A549 treated with ZK216348 at 1 μM for 4 hours (cell line): Measurements from ENCODE around the gene HCST. TPM values are rescaled to one million over a fixed set of nuclear protein-coding genes. Genes with fewer than 3 reads are reported as not detected.

Source experiments
- total RNA-seq: library from RNA; stranded (reverse); fragments of 200-300 nt; extraction: Qiagen RNA extraction; gene quantifications from 5 replicates; pipeline ENCODE4 v1.2.3, GENCODE V29; 2022; ENCODE audit warnings: low read depth

Gene HCST
- total RNA-seq, result 0.55 to 0.89 TPM (median 0.63 TPM) in 3 of 5 replicates, not detected in the others

GRCh38 chr19:35901854-35902661 lies at the start of gene HCST:
Gene HCST, plus strand, starts transcription at chr19:35902529. Its CDS starts 65 bp downstream, at chr19:35902594.

GRCh38 chr19:35856546-35857149 lies 45.7 kb upstream of the HCST start, which contains the start of gene KIRREL2:
Gene KIRREL2, plus strand, starts transcription at chr19:35856911. Its CDS starts 209 bp downstream, at chr19:35857120.

GRCh38 chr19:35868172-35868822 lies 34.0 kb upstream of the HCST start, which contains the start of gene APLP1:
Gene APLP1, plus strand, starts transcription at chr19:35868574. Its CDS starts 63 bp downstream, at chr19:35868637.

GRCh38 chr19:35908010-35908441 lies 5.7 kb downstream of the HCST start, which contains the start of gene TYROBP:
Gene TYROBP, minus strand, starts transcription at chr19:35908295. Its CDS starts 67 bp downstream, at chr19:35908228.

GRCh38 chr19:35935911-35936737 lies 33.8 kb downstream of the HCST start, which contains the start of gene LRFN3:
Gene LRFN3, plus strand, starts transcription at chr19:35936374. Its CDS starts 3,052 bp downstream, at chr19:35939426.

Other genes with a start within 250 kb of the HCST start
- gene UPK1A, start 236.0 kb upstream of the HCST start, total RNA-seq, result 0.46 to 1.2 TPM (median 0.71 TPM) in 5 replicates
- not detected in 5 replicates for gene ZBTB32, start 198.0 kb upstream of the HCST start, total RNA-seq
- gene KMT2B, start 184.5 kb upstream of the HCST start, total RNA-seq, result 37.3 to 66.3 TPM (median 62.5 TPM) in 5 replicates
- gene IGFLR1, start 160.1 kb upstream of the HCST start, total RNA-seq, result 11.8 to 15.8 TPM (median 12.5 TPM) in 5 replicates
- gene U2AF1L4, start 157.1 kb upstream of the HCST start, total RNA-seq, result 23.9 to 34.9 TPM (median 27.6 TPM) in 5 replicates
- gene PSENEN, start 156.9 kb upstream of the HCST start, total RNA-seq, result 243 to 320 TPM (median 282 TPM) in 5 replicates
- gene LIN37, start 154.0 kb upstream of the HCST start, total RNA-seq, result 21.9 to 27.2 TPM (median 23.2 TPM) in 5 replicates
- gene HSPB6, start 145.5 kb upstream of the HCST start, total RNA-seq, result 0.15 to 0.33 TPM (median 0.25 TPM) in 5 replicates
- 25.9 to 31.4 TPM (median 30.7 TPM) in 5 replicates for gene PROSER3, start 144.4 kb upstream of the HCST start, total RNA-seq
- 3.3 to 8.9 TPM (median 8.1 TPM) in 5 replicates for gene ARHGAP33, start 127.0 kb upstream of the HCST start, total RNA-seq
- gene PRODH2, start 89.7 kb upstream of the HCST start, total RNA-seq, result 0.13 to 0.52 TPM (median 0.38 TPM) in 5 replicates
- gene NPHS1, start 50.0 kb upstream of the HCST start, total RNA-seq, result 0.24 to 0.84 TPM (median 0.44 TPM) in 5 replicates
- gene KIRREL2, start 45.6 kb upstream of the HCST start, total RNA-seq, result 0.24 to 0.70 TPM (median 0.52 TPM) in 5 replicates
- gene APLP1, start 34.0 kb upstream of the HCST start, total RNA-seq, result 72.6 to 97.1 TPM (median 93.4 TPM) in 5 replicates
- 4.2 to 8.9 TPM (median 7.8 TPM) in 5 replicates for gene NFKBID, start 2.0 kb upstream of the HCST start, total RNA-seq
- not detected in 5 replicates for gene TYROBP, start 5.8 kb downstream of the HCST start, total RNA-seq
- 9.8 to 25.6 TPM (median 24.1 TPM) in 5 replicates for gene LRFN3, start 33.8 kb downstream of the HCST start, total RNA-seq
- 24.6 to 55.5 TPM (median 50.4 TPM) in 5 replicates for gene SDHAF1, start 92.7 kb downstream of the HCST start, total RNA-seq
- 0.07 to 0.33 TPM (median 0.23 TPM) in 4 of 5 replicates, not detected in the other for gene SYNE4, start 106.3 kb downstream of the HCST start, total RNA-seq
- gene ALKBH6, start 111.7 kb downstream of the HCST start, total RNA-seq, result 22.9 to 29.8 TPM (median 26.6 TPM) in 5 replicates
- gene CLIP3, start 130.3 kb downstream of the HCST start, total RNA-seq, result 0.53 to 0.99 TPM (median 0.90 TPM) in 5 replicates
- 3.4 to 8.1 TPM (median 7.1 TPM) in 5 replicates for gene THAP8, start 151.8 kb downstream of the HCST start, total RNA-seq
- gene WDR62, start 152.4 kb downstream of the HCST start, total RNA-seq, result 15.0 to 30.0 TPM (median 28.9 TPM) in 5 replicates
- 0.23 TPM in 1 of 5 replicates, not detected in the others for gene OVOL3, start 208.6 kb downstream of the HCST start, total RNA-seq
- 220 to 305 TPM (median 245 TPM) in 5 replicates for gene POLR2I, start 212.3 kb downstream of the HCST start, total RNA-seq
- 403 to 570 TPM (median 545 TPM) in 5 replicates for gene TBCB, start 212.9 kb downstream of the HCST start, total RNA-seq
- 1,507 to 2,208 TPM (median 2,155 TPM) in 5 replicates for gene CAPNS1, start 237.5 kb downstream of the HCST start, total RNA-seq
- not detected in 5 replicates for gene COX7A1, start 249.9 kb downstream of the HCST start, total RNA-seq